ENCODE data around the gene ZNF70. TPM values are rescaled to one million over a fixed set of nuclear protein-coding genes. Genes with fewer than 3 reads are reported as not detected.

The ZNF70 gene
- 3.0 TPM for polyA plus RNA-seq (2012; ENCODE audit: insufficient read depth, insufficient read length, low read depth)

DNA sequence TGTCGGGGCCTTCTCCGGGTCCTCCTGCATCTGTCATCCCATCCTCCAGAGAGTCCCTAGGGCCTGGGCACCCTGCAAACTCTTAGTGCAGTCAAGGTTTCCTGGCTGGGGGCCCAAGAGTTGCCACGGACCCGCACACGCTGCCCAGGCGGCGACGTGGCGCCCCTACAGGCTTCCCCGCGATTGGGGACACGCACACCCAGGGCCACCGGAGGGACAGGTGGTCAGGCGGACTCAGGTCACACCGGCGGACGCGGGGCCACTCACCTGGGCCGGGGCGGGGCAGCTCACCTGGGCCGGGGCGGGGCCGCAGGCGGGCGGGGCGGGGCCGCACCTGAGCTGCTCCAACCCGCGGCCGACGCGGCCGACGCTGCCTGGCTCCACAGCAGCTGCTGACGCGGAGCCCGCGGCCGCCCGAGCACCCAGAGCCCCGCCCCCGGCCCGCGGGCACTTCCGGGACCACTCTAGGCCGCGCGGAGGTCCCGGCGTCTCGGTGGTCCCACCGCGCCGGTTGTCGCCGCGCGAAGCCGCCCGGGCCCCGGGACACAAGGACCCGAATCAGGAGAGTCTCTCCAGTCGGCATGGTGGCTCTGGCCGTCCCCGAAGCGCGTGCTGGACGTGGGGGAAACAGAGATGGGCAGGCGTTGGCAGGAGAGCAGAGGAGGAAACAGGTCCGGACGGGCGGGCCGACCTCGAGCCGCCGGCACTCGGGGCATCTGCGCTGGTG, at the start of gene ZNF70:
ZNF70 (minus strand) TSS at position 399 of the 727 bp plus-strand sequence. CDS start 5,972 bp downstream, outside the sequence.
- H3K4me1 ChIP-seq: peaks cover 2% of the 10 kb centered on the region; the same call in 1 of the 2 replicates

DNA sequence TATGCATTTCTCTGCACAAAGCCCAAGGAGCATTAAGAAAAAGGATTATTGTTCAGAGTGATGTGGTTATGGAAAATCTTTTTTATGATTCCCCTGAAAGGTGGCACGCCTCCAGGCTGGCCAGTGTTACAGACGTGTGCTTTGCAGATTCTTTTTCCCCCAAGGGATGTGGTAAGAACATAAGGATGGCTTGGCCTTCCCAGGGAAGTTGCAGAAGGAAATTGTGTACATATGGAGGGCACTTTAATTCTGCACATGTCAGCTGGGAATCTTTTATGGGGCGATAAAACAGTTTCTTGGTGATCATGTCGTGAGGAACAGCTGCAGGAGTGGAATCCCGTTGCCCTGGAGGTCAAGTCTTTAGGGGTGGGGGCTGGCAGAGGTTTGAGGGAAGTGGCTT, 45.5 kb upstream of the ZNF70 start:
- no peak for TF ChIP-seq CTCF (IDR thresholded peaks at IDR 0.05; ENCODE audit: low read depth, low read length)
- DNase-seq: no peak
- H3K9me3 ChIP-seq: no peaks in the 10 kb centered on the region
- no peaks in the 10 kb centered on the region for H3K4me1 ChIP-seq
- no peak overlapping the region for H3K4me3 ChIP-seq (ENCODE audit: low read depth, low read length)
- H3K27me3 ChIP-seq: no peaks in the 10 kb centered on the region
- peaks cover 65% of the 10 kb centered on the region for H3K36me3 ChIP-seq

More for the DNA sequence above, at the start of gene ZNF70:
- Histone ChIP-seq H3K27me3 (no peaks in the 10 kb centered on the region), H3K9me3 (no peaks in the 10 kb centered on the region), H3K4me3 (ENCODE audit: low read depth, low read length) (peak within 1 kb of the TSS; percentile 79), H3K36me3 (no peaks in the 10 kb centered on the region)
- DNase-seq: peak; percentile 91
- peak; percentile 35 for TF ChIP-seq CTCF (IDR thresholded peaks at IDR 0.05; ENCODE audit: low read depth, low read length)

DNA sequence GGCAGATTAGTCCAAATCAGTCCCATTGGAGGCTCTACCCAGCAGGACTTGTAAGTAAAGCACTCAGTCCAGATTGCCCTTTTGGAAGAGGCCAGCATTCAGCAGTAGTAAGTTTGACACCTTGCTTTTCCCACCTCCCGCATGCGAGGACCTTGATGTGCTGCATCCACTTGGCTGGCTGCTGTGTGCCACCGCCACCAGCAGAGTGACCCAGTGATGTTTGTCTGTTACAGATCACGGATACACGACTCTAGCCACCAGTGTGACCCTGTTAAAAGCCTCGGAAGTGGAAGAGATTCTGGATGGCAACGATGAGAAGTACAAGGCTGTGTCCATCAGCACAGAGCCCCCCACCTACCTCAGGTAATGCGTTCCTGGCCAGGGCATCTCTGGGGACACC, 42.4 kb upstream of the ZNF70 start:
- DNase-seq: no peak

GRCh38 chr22:23791738-23792645, 41.1 kb upstream of the ZNF70 start:
- Histone ChIP-seq H3K9me3 (no peaks in the 10 kb centered on the region), H3K27me3 (no peaks in the 10 kb centered on the region), H3K4me1 (peaks cover 11% of the 10 kb centered on the region), H3K4me3 (ENCODE audit: low read depth, low read length) (no peak overlapping the region), H3K36me3 (peaks cover 37% of the 10 kb centered on the region)
- TF ChIP-seq CTCF (IDR thresholded peaks at IDR 0.05; ENCODE audit: low read depth, low read length): no peak
- DNase-seq: no peak

More for the DNA sequence above, 42.4 kb upstream of the ZNF70 start:
- H3K4me1 ChIP-seq: peaks cover 11% of the 10 kb centered on the region
- TF ChIP-seq CTCF (IDR thresholded peaks at IDR 0.05; ENCODE audit: low read depth, low read length): 0 out of 2 replicates have a peak, but pooled peaks have one; percentile 13
- H3K4me3 ChIP-seq (ENCODE audit: low read depth, low read length): no peak overlapping the region
- no peaks in the 10 kb centered on the region for H3K9me3 ChIP-seq
- peaks cover 44% of the 10 kb centered on the region for H3K36me3 ChIP-seq
- no peaks in the 10 kb centered on the region for H3K27me3 ChIP-seq

DNA sequence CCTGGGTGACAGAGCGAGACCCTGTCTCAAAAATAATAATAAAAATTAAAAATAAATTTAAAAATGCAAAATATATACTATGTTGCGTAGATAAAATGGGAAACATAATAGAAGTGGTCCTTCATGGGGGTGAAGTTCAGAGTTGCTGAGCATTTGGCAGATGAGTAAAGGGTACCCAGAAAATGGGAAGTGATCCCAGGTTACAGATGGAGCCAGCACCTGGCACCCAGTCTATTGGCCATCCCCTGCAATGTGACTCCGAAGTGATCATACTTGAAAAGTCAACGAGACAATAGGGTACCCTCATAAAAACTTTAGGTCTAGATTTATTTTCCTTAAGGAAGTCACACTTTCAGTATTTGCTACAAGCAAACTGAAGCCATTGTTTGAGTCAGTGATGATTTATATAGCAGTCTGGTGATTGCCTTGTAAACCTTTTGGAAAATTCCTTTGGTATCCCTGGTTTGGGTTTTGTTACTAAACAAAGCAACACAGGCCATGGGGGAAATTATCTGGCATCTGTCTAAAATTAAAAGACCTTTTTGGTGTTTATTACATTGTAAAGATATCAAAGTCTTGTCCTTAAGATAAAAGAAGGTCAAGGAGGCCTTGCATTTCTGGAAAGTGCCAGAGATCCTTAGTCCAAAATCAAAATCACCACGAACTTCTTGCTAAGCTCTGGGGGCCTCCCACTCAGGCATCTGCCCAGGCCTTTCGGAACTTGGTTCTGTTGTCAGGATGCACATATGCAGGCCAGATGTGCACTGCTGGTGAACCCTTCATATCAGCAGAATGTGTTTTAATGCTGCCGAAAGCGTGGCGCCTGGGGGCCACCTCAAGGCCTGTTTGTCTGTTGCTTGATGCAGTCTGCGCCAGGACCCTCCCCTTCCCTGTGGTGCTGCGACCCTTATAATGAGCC, 40.2 kb upstream of the ZNF70 start:
- TF ChIP-seq CTCF (IDR thresholded peaks at IDR 0.05; ENCODE audit: low read depth, low read length): no peak
- no peaks in the 10 kb centered on the region for H3K9me3 ChIP-seq
- peaks cover 14% of the 10 kb centered on the region for H3K4me1 ChIP-seq
- peak; percentile 53 for DNase-seq
- H3K36me3 ChIP-seq: peaks cover 30% of the 10 kb centered on the region
- no peak overlapping the region for H3K4me3 ChIP-seq (ENCODE audit: low read depth, low read length)
- H3K27me3 ChIP-seq: no peaks in the 10 kb centered on the region
